ENCODE results near the gene DENND2D.

- TF ChIP-seq POLR2A (IDR thresholded peaks at IDR 0.05) = no peak
- TF ChIP-seq, protein P1, sequence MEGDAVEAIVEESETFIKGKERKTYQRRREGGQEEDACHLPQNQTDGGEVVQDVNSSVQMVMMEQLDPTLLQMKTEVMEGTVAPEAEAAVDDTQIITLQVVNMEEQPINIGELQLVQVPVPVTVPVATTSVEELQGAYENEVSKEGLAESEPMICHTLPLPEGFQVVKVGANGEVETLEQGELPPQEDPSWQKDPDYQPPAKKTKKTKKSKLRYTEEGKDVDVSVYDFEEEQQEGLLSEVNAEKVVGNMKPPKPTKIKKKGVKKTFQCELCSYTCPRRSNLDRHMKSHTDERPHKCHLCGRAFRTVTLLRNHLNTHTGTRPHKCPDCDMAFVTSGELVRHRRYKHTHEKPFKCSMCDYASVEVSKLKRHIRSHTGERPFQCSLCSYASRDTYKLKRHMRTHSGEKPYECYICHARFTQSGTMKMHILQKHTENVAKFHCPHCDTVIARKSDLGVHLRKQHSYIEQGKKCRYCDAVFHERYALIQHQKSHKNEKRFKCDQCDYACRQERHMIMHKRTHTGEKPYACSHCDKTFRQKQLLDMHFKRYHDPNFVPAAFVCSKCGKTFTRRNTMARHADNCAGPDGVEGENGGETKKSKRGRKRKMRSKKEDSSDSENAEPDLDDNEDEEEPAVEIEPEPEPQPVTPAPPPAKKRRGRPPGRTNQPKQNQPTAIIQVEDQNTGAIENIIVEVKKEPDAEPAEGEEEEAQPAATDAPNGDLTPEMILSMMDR (IDR thresholded peaks at IDR 0.05) = no peak
- TF ChIP-seq POLR2AphosphoS5 (IDR thresholded peaks at IDR 0.05) = no peak
- TF ChIP-seq EP300 (IDR thresholded peaks at IDR 0.05) = no peak
Observed at GRCh38 chr1:111205714-111206050, 5.2 kb upstream of the DENND2D start.

Measured in suprapubic skin (tissue), 4 donors.